Measurements from ENCODE around the gene NUP153. TPM values are rescaled to one million over a fixed set of nuclear protein-coding genes. Genes with fewer than 3 reads are reported as not detected.
"Not testable (repeated sequence)": the region's sequence is repeated elsewhere in the genome, so short reads cannot be mapped to it uniquely, and the experiment has no call there.

Gene NUP153
- total RNA-seq, 1 donor from 2014 or later = 23.9 TPM

- Mint-ChIP-seq H3K27ac (ENCODE audit: unreplicated experiment) (no peak overlapping the region), H3K9me3 (ENCODE audit: low read depth) (peaks cover 20% of the 10 kb centered on the region), H3K4me1 (ENCODE audit: low read depth) (no peaks in the 10 kb centered on the region), H3K27me3 (ENCODE audit: low read depth) (no peaks in the 10 kb centered on the region), H3K4me3 (ENCODE audit: unreplicated experiment) (no peak overlapping the region), H3K36me3 (ENCODE audit: low read depth) (peaks cover 12% of the 10 kb centered on the region)
- no peak for TF ChIP-seq CTCF (IDR thresholded peaks at IDR 0.05)
- DNase-seq (ENCODE audit: low spot score) = no peak
Measured at GRCh38 chr6:17740559-17741220, 34.0 kb upstream of the NUP153 start.

- no peaks in the 10 kb centered on the region for H3K4me1 Mint-ChIP-seq (ENCODE audit: low read depth)
- H3K27me3 Mint-ChIP-seq (ENCODE audit: low read depth) = no peaks in the 10 kb centered on the region
- no peak for DNase-seq (ENCODE audit: low spot score)
- H3K27ac Mint-ChIP-seq (ENCODE audit: unreplicated experiment) = no peak overlapping the region
- H3K36me3 Mint-ChIP-seq (ENCODE audit: low read depth) = peaks cover 12% of the 10 kb centered on the region
- peaks cover 20% of the 10 kb centered on the region for H3K9me3 Mint-ChIP-seq (ENCODE audit: low read depth)
- no peak overlapping the region for H3K4me3 Mint-ChIP-seq (ENCODE audit: unreplicated experiment)
- no peak for TF ChIP-seq CTCF (IDR thresholded peaks at IDR 0.05)
Measured at GRCh38 chr6:17737704-17738252, 31.1 kb upstream of the NUP153 start.

GRCh38 chr6:17735311-17735710, 28.6 kb upstream of the NUP153 start:
- not testable (repeated sequence) for H3K4me3 Mint-ChIP-seq (ENCODE audit: unreplicated experiment); H3K27ac Mint-ChIP-seq (ENCODE audit: unreplicated experiment); H3K27me3 Mint-ChIP-seq (ENCODE audit: low read depth)

GRCh38 chr6:17730078-17730704, 23.5 kb upstream of the NUP153 start:
- Mint-ChIP-seq H3K27me3 (ENCODE audit: low read depth) (no peaks in the 10 kb centered on the region), H3K4me1 (ENCODE audit: low read depth) (peaks cover 1% of the 10 kb centered on the region), H3K27ac (ENCODE audit: unreplicated experiment) (no peak overlapping the region), H3K36me3 (ENCODE audit: low read depth) (no peaks in the 10 kb centered on the region), H3K9me3 (ENCODE audit: low read depth) (no peaks in the 10 kb centered on the region), H3K4me3 (ENCODE audit: unreplicated experiment) (no peak overlapping the region)
- DNase-seq (ENCODE audit: low spot score) = no peak
- no peak for TF ChIP-seq CTCF (IDR thresholded peaks at IDR 0.05)

More at GRCh38 chr6:17735311-17735710, 28.6 kb upstream of the NUP153 start:
- H3K9me3 Mint-ChIP-seq (ENCODE audit: low read depth) = peaks cover 20% of the 10 kb centered on the region
- not testable (repeated sequence) for DNase-seq (ENCODE audit: low spot score); H3K4me1 Mint-ChIP-seq (ENCODE audit: low read depth)
- peaks cover 12% of the 10 kb centered on the region for H3K36me3 Mint-ChIP-seq (ENCODE audit: low read depth)

- TF ChIP-seq CTCF (IDR thresholded peaks at IDR 0.05) = no peak
- H3K27ac Mint-ChIP-seq (ENCODE audit: unreplicated experiment) = no peak overlapping the region
- H3K9me3 Mint-ChIP-seq (ENCODE audit: low read depth) = no peaks in the 10 kb centered on the region
- no peaks in the 10 kb centered on the region for H3K27me3 Mint-ChIP-seq (ENCODE audit: low read depth)
- H3K4me3 Mint-ChIP-seq (ENCODE audit: unreplicated experiment) = no peak overlapping the region
- no peak for DNase-seq (ENCODE audit: low spot score)
- no peaks in the 10 kb centered on the region for H3K36me3 Mint-ChIP-seq (ENCODE audit: low read depth)
- peaks cover 6% of the 10 kb centered on the region for H3K4me1 Mint-ChIP-seq (ENCODE audit: low read depth)
Measured at GRCh38 chr6:17729223-17730077, 22.7 kb upstream of the NUP153 start.
